ENCODE data around the gene GALNT18. TPM values are rescaled to one million over a fixed set of nuclear protein-coding genes. Genes with fewer than 3 reads are reported as not detected.

Gene GALNT18
- total RNA-seq, 1 experiment from 2014 or later: not detected

- BruUV-seq (replicated peaks): no TSS peak
- no peaks in the 10 kb centered on the region for H3F3A ChIP-seq (ENCODE audit: insufficient read depth, low read depth)
- no peaks in the 10 kb centered on the region for H3K4me1 ChIP-seq (replicated peaks; ENCODE audit: insufficient read depth)
- no peaks in the 10 kb centered on the region for H3K36me3 ChIP-seq (ENCODE audit: low read depth)
- intact Hi-C loops (cut with micrococcal nuclease; ENCODE audit: unreplicated experiment): no loop called here
- H3K27ac ChIP-seq: no peak overlapping the region
- no peaks in the 10 kb centered on the region for H3K79me2 ChIP-seq (ENCODE audit: low read depth)
- POLR2A ChIA-PET (ENCODE audit: unreplicated experiment): no interaction called here
- no peak overlapping the region for H3K4me2 ChIP-seq
- CTCF ChIA-PET: no interaction called here
- H3K27me3 ChIP-seq (ENCODE audit: insufficient read depth, low read depth): no peaks in the 10 kb centered on the region
- no peak overlapping the region for H2AFZ ChIP-seq
- H3K9me3 ChIP-seq (ENCODE audit: insufficient read depth, low read depth): no peaks in the 10 kb centered on the region
- no peak for DNase-seq
- no peaks in the 10 kb centered on the region for H4K20me1 ChIP-seq (ENCODE audit: insufficient read depth)
- no peaks in the 10 kb centered on the region for H3K9me2 ChIP-seq (ENCODE audit: insufficient read depth)
- no peak for TF ChIP-seq EZH2 (IDR thresholded peaks at IDR 0.05; ENCODE audit: low read depth)
- no peak for TF ChIP-seq CTCF (conservative IDR thresholded peaks at IDR 0.05)
- H3K4me3 ChIP-seq: no peak overlapping the region
Observed at GRCh38 chr11:11268706-11269105, 353.1 kb downstream of the GALNT18 start.

- POLR2A ChIA-PET (ENCODE audit: unreplicated experiment): no interaction called here
- BruUV-seq (replicated peaks): no TSS peak
- intact Hi-C loops (cut with micrococcal nuclease; ENCODE audit: unreplicated experiment): no loop called here
Observed at GRCh38 chr11:11268119-11268518, 353.7 kb downstream of the GALNT18 start.

GRCh38 chr11:11267312-11267711, 354.5 kb downstream of the GALNT18 start:
- H3F3A ChIP-seq (ENCODE audit: insufficient read depth, low read depth): no peaks in the 10 kb centered on the region
- H3K27me3 ChIP-seq (ENCODE audit: insufficient read depth, low read depth): no peaks in the 10 kb centered on the region
- no peak overlapping the region for H3K4me3 ChIP-seq
- H2AFZ ChIP-seq: no peak overlapping the region
- H3K36me3 ChIP-seq (ENCODE audit: low read depth): no peaks in the 10 kb centered on the region
- intact Hi-C loops (cut with micrococcal nuclease; ENCODE audit: unreplicated experiment): no loop called here
- no peak for TF ChIP-seq EZH2 (IDR thresholded peaks at IDR 0.05; ENCODE audit: low read depth)
- TF ChIP-seq CTCF (conservative IDR thresholded peaks at IDR 0.05): no peak
- no peaks in the 10 kb centered on the region for H3K79me2 ChIP-seq (ENCODE audit: low read depth)
- H3K9me3 ChIP-seq (ENCODE audit: insufficient read depth, low read depth): no peaks in the 10 kb centered on the region
- no peaks in the 10 kb centered on the region for H3K9me2 ChIP-seq (ENCODE audit: insufficient read depth)
- H3K27ac ChIP-seq: no peak overlapping the region
- BruUV-seq (replicated peaks): no TSS peak
- POLR2A ChIA-PET (ENCODE audit: unreplicated experiment): no interaction called here
- H4K20me1 ChIP-seq (ENCODE audit: insufficient read depth): no peaks in the 10 kb centered on the region
- no peak overlapping the region for H3K4me2 ChIP-seq
- no peaks in the 10 kb centered on the region for H3K4me1 ChIP-seq (replicated peaks; ENCODE audit: insufficient read depth)
- DNase-seq: no peak
- CTCF ChIA-PET: no interaction called here

More at GRCh38 chr11:11268119-11268518, 353.7 kb downstream of the GALNT18 start:
- no peaks in the 10 kb centered on the region for H3K4me1 ChIP-seq (replicated peaks; ENCODE audit: insufficient read depth)
- TF ChIP-seq CTCF (conservative IDR thresholded peaks at IDR 0.05): no peak
- TF ChIP-seq EZH2 (IDR thresholded peaks at IDR 0.05; ENCODE audit: low read depth): no peak
- H3K36me3 ChIP-seq (ENCODE audit: low read depth): no peaks in the 10 kb centered on the region
- H3K79me2 ChIP-seq (ENCODE audit: low read depth): no peaks in the 10 kb centered on the region
- H3K9me2 ChIP-seq (ENCODE audit: insufficient read depth): no peaks in the 10 kb centered on the region
- H3K4me2 ChIP-seq: no peak overlapping the region
- H4K20me1 ChIP-seq (ENCODE audit: insufficient read depth): no peaks in the 10 kb centered on the region
- no peaks in the 10 kb centered on the region for H3K9me3 ChIP-seq (ENCODE audit: insufficient read depth, low read depth)
- H3K4me3 ChIP-seq: no peak overlapping the region
- no peaks in the 10 kb centered on the region for H3F3A ChIP-seq (ENCODE audit: insufficient read depth, low read depth)
- no peak overlapping the region for H2AFZ ChIP-seq
- DNase-seq: no peak
- CTCF ChIA-PET: no interaction called here
- no peaks in the 10 kb centered on the region for H3K27me3 ChIP-seq (ENCODE audit: insufficient read depth, low read depth)
- no peak overlapping the region for H3K27ac ChIP-seq
